ENCODE data around the gene CNTNAP5.

- TF ChIP-seq CTCF (IDR thresholded peaks at IDR 0.05) (no peak), POLR2AphosphoS5 (IDR thresholded peaks at IDR 0.05) (no peak), POLR2A (IDR thresholded peaks at IDR 0.05) (no peak)
These were observed 799.4 kb downstream of the CNTNAP5 start for GRCh38 chr2:124824441-124824840.
